Germinal center (tissue), 1 donor: ENCODE results near the gene AIPL1.
"Not testable (repeated sequence)": the region's sequence is repeated elsewhere in the genome, so short reads cannot be mapped to it uniquely, and the experiment has no call there.

Experiments used
- DNase-seq: peaks from one replicate; pipeline ENCODE4 v3.0.0; 2012; ENCODE audit warnings: mixed read lengths, low spot score

AIPL1 gene

GRCh38 chr17:6435051-6435450 lies at the start of gene AIPL1:
Gene AIPL1 (minus strand): TSS chr17:6435121. CDS start chr17:6435104, 17 bp downstream.
- DNase-seq, result no peak

GRCh38 chr17:6483507-6483906 lies 48.6 kb upstream of the AIPL1 start:
- no peak for DNase-seq

- DNase-seq, result not testable (repeated sequence)
These were observed 47.9 kb upstream of the AIPL1 start for GRCh38 chr17:6482796-6483195.

GRCh38 chr17:6482105-6482455 lies 47.2 kb upstream of the AIPL1 start:
- DNase-seq, result no peak

GRCh38 chr17:6480303-6480675 lies 45.4 kb upstream of the AIPL1 start:
- DNase-seq, result no peak

- no peak for DNase-seq
These were observed 44.8 kb upstream of the AIPL1 start for GRCh38 chr17:6479622-6480302.

GRCh38 chr17:6478486-6478885 lies 43.6 kb upstream of the AIPL1 start:
- no peak for DNase-seq

GRCh38 chr17:6477831-6478383 lies 43.0 kb upstream of the AIPL1 start:
- no peak for DNase-seq

- DNase-seq, result no peak
These were observed 41.9 kb upstream of the AIPL1 start for GRCh38 chr17:6476810-6477179.

GRCh38 chr17:6476076-6476809 lies 41.3 kb upstream of the AIPL1 start:
- no peak for DNase-seq

- no peak for DNase-seq
These were observed 40.5 kb upstream of the AIPL1 start for GRCh38 chr17:6475411-6475810.

GRCh38 chr17:6474906-6475305 lies 40.0 kb upstream of the AIPL1 start:
- no peak for DNase-seq

GRCh38 chr17:6474376-6474775 lies 39.5 kb upstream of the AIPL1 start:
- no peak for DNase-seq

GRCh38 chr17:6473128-6473767 lies 38.3 kb upstream of the AIPL1 start:
- DNase-seq, result peak; percentile 79

GRCh38 chr17:6472517-6472916 lies 37.6 kb upstream of the AIPL1 start:
- DNase-seq, result no peak

- no peak for DNase-seq
These were observed 36.9 kb upstream of the AIPL1 start for GRCh38 chr17:6471531-6472465.

- no peak for DNase-seq
These were observed 36.0 kb upstream of the AIPL1 start for GRCh38 chr17:6470751-6471521.

GRCh38 chr17:6470146-6470718 lies 35.3 kb upstream of the AIPL1 start:
- no peak for DNase-seq

GRCh38 chr17:6468051-6468790 lies 33.3 kb upstream of the AIPL1 start:
- no peak for DNase-seq

- no peak for DNase-seq
These were observed 32.6 kb upstream of the AIPL1 start for GRCh38 chr17:6467567-6467966.
